GM12873 (cell line): ENCODE data around the gene COL9A1.

ENCODE experiments used
- TF ChIP-seq, protein P1 (sequence below): IDR thresholded peaks from 2 replicates; pipeline ENCODE4 v1.5.1; 2012; ENCODE audit warnings: low read depth, mild to moderate bottlenecking, moderate library complexity, low read length, control low read depth; ENCODE audit not compliant: insufficient read depth; ENCODE audit errors: missing control alignments

The COL9A1 gene

DNA sequence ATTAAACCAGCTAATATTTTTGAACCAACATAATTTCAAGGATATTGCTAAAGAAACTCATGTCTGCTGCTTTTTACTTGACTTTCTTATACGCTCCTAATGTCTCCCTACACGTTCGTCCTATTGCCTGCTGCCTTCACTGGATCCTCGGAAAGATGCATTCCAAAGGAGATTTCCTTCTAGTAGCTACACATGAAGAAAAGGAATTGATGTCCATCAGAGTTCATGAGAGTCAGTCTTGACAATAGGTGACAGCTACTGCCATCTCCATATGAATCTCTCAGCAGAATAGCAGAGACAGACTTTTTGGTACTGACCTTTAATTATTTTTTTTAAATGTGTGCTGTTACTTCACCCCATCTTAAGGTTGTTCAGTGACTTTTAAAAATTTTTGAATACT is 24.2 kb upstream of the COL9A1 start:
- TF ChIP-seq, protein P1, sequence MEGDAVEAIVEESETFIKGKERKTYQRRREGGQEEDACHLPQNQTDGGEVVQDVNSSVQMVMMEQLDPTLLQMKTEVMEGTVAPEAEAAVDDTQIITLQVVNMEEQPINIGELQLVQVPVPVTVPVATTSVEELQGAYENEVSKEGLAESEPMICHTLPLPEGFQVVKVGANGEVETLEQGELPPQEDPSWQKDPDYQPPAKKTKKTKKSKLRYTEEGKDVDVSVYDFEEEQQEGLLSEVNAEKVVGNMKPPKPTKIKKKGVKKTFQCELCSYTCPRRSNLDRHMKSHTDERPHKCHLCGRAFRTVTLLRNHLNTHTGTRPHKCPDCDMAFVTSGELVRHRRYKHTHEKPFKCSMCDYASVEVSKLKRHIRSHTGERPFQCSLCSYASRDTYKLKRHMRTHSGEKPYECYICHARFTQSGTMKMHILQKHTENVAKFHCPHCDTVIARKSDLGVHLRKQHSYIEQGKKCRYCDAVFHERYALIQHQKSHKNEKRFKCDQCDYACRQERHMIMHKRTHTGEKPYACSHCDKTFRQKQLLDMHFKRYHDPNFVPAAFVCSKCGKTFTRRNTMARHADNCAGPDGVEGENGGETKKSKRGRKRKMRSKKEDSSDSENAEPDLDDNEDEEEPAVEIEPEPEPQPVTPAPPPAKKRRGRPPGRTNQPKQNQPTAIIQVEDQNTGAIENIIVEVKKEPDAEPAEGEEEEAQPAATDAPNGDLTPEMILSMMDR, result no peak

DNA sequence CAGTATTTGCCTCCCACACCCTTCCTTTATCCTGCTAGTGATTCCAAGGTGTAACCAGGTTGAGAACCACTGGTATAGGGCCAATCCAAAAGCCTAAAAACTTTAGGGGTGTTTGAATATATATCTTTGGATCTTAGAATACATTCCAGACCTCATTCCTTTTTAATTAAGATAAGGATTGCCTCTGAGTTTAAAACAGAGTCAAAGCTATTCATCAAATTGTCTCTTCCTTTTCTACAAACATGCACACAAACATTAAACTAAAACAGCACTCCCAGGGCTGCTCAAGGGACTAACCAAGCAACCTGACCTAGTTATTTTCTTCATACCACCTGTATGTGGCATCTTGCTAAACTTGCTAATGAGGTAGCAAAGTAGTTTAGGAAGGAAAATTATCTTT is 22.1 kb upstream of the COL9A1 start:
- TF ChIP-seq, protein P1, result no peak

DNA sequence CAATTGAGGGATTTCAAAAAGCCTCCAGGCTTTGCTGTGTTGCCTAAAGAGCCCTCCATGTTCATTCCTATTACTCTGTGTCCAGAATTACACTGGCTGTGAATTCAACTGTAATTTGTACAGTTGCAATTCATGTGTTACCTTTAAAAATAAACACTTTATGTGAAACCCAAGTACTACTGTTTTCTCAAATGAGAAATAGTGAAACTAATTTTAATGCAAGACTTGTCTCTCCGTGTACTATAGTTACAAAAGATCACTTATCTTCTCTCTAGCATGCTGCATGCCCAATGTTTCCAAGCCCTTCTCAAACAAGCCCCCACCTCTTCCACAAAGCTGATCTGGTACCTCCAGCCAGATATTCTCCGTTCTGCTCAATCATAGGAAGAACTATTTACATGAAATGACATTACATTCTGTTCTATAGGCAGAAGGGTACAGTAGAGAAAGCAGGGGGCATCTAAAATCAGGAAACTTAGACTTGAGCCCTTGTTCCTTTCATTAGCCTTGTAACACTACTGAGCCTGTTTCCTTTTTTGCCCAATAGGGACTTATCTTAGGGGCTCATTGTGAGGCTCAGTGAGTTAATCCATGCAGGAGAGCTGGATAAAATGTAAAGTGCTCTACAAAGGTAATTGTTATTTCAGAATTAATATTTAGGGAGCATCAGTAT is 12.3 kb upstream of the COL9A1 start:
- TF ChIP-seq, protein P1, result no peak

DNA sequence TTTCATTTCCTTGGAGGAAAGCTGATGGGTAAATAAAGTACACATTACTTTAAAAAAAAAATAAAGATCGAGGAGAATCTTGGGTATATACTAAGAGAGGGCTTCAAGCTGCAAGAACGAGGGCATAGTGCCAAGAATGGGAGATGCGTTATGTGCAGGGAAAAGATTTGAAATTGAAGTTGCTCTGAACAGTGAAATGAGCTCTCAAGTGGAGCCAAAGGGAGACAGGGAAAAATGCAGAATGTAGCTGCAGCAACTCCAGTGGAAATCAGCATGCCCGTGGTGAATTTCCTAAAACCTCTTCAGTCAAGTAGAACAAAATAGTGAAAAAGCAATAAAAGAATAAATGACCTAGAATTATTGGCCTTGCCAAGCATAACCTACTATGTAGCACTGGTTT is 11.4 kb upstream of the COL9A1 start:
- TF ChIP-seq, protein P1, result no peak

DNA sequence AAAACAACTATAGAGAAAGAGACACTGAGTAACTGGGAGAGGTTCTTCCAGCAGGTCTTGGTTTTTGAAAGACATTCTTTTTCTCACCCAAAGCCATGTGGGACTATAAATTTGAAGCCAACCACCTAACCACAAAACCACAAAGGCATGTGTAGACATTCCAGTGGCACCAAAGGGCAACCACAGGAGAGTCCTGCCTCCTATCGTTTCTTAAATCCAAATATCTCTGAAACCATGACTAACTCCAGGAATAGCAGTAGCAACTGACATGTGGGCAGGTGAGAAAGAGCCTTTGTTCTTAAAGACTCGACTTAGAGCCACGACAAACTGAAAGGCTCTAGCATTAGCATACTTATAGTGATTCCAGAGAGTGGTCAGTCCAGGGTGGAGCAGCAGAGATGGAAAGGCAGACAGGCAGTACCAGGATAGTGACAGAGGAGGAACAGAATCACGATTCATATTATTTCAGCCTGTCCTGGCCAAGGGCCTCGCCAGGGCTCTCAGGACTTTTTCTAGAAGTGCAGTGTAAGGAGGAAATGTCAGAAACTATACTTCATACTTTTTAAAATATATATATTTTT is 9.4 kb upstream of the COL9A1 start:
- TF ChIP-seq, protein P1, result no peak

DNA sequence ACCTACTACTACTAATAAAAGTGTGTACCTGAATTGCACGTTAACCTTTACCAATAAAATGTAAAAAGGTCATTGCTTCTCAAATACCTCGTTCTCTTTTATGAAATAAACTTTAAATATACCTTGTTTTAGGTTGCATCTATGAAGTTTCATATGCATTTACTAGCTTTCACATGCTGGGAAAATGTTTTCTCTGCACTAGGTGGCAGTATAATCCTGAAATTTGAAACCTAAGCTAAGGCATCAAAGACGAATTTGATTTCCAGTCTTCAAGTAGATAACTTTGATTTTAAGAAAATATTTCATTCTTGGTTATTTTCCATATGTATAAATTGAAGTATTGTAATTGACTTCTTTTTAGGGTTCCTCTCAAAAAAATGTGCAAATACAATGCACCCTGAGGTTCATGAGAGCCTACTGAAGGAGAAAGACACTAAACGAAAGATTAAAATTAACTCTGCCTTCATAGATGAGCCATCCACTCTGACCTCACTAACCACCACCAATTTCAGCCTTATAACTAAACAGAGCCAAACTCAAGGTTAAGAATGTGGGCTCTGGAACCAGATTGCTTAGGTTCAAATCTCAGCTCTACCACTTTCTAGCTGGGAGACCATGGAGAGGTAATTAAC is 7.3 kb upstream of the COL9A1 start:
- TF ChIP-seq, protein P1, result peak; percentile 49

DNA sequence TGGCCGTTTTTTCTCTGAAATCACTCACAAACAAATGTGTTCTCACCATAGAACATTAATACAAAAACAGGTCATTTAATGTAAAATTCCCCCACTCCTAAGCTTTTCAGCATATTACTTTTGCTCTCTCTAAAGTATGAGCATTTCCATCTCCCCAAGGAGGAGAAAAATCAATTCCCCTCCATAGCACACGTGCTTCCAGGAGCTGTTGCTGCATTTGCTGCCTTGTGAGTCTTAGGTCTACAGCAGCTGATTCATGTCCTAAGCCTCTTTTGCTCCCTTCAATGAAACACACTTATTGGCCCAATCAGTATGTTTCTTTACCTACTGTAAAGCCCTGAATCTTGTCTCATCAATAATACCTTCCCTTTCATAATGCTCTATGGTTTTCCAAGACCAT is 6.4 kb upstream of the COL9A1 start:
- TF ChIP-seq, protein P1, result no peak
